NCI-H146 treated with DMSO at 0.1 percent for 48 hours (cell line): ENCODE results near the gene GATA3.

Experiments used
- DNase-seq: peaks from one replicate; lab custom pipeline; 2025; ENCODE audit not compliant: unreplicated experiment; lab: John Stamatoyannopoulos, UW

The GATA3 gene

DNA sequence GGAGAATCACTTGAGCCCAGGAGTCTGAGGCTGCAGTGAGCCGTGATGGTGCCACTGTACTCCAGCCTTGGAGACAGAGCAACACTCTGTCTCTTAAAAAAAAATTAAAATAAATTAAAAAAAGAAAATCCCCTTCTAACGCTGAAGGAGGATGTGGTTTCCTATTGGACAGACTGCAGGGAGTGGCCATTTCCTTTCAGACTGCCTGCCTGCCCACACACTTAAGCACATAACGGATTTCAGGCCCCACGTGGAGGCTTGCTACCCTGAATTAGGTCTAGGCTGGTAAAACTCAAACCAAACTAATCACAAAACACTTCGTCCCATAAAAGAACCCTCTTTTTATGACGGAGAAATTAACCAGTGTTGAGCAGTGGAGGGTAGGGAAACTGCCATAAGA lies 34.0 kb downstream of the GATA3 start:
- DNase-seq, result no peak

DNA sequence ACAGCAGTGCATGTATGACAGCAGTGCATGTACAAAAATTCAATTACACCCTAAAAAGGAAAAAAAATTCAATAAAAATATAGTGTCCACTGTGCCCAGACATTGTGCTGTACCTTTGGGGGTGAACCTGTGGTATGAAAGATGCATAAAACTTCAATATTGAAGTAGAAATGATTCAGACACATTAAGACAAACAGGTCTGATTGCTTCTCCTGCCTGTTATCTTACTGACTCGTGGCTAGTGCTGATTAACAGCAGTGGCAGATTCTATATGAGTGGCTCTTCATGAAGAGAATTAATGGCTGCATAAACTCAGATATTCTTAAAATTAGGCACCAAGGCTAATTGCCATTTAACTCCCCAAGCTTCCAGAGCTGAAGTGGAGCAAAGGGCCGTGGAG lies 37.9 kb downstream of the GATA3 start:
- no peak for DNase-seq

- DNase-seq, result no peak
Observed at GRCh38 chr10:8095959-8096358, 41.5 kb downstream of the GATA3 start.

GRCh38 chr10:8096931-8097330 lies 42.4 kb downstream of the GATA3 start:
- no peak for DNase-seq

DNA sequence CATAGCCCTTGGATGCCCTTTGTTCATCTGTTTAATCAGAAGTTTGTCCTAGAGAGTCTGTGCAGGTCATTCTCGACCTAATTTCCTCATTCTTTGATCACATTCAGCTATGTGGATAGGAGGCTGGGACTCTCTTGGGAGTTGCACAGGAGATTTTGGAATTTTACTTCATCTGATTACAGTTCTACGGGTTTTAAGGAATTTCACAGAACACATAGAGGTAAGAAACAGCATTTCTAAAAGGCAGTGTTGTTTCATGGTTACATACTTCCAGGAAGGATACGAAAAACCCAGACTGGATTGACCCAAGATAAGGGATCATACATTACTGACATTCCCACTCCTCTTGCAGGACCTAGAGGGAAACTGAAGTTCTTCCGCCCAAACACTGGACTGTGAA lies 45.9 kb downstream of the GATA3 start:
- no peak for DNase-seq

DNA sequence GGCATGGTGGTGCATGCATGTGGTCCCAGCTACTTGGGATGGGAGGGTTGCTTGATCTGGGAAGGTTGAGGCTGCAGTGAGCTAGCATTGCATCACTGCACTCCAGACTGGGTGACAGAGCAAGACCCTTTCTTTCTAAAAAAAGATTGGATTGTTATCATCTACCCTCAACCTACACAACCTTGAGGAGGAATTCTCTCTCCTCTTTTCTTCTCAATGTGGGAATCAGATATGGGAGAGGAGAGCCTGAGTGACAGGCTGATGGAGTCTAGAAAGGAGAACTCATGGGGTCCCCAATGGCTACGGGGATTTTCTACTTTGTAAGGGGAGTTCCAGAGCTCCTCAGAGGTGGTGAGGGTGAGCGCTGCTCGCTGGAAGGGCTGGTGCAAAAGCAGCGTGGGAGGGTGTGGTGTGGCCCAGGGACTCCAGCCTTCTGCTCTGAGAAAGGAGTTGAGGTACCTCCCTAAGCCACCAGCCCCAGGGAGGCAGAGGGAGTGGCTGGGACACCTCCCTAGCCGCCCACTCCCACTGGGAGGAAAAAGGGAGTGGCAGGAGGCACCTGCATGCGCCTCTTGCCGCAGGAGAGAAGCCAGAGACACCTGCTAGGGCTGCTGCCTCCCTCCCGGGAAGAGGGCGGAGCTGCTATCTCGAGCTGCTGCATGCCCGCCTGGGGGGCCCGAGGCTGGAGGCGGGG lies 48.4 kb downstream of the GATA3 start:
- peak; percentile 68 for DNase-seq

DNA sequence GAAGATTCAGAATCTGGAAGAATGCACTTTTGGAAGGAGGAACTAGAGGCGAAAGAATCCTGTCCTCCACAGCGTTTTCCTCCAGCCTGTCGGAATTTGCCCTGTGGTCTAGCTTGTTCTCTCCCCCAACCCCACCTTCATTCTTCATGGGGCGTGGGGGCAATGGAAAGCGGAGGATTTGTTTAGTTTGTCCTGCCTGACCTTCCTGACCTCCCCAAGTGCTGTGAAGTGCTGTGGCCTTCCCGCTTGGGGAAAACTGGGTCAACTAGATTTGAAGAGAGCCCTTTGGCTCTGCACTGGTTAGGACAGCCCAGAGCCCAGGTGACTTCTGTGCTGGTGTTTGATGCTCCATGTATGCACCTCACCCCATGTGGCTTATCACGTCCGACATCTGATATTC lies 49.1 kb downstream of the GATA3 start:
- DNase-seq, result no peak

- no peak for DNase-seq
Observed at GRCh38 chr10:8104005-8104404, 49.5 kb downstream of the GATA3 start.

DNA sequence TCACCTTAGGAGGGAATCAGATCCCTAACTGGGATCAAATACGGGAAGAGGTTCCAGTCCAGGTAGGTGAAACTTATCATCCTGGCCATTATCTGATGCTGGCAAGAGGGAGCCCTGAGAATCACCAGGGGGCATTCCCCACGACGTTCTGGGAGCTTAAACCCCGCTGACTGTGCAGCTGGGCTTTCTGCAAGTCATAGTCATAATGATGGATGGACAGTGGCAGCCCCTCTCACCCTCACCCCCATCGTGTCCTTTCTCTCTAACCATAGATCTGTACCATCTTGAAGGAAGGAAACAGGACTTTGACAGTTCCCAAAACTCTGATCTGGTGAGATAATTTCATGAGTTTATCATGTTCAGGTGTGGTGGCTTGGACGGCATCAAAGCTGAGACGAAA lies 50.2 kb downstream of the GATA3 start:
- no peak for DNase-seq

DNA sequence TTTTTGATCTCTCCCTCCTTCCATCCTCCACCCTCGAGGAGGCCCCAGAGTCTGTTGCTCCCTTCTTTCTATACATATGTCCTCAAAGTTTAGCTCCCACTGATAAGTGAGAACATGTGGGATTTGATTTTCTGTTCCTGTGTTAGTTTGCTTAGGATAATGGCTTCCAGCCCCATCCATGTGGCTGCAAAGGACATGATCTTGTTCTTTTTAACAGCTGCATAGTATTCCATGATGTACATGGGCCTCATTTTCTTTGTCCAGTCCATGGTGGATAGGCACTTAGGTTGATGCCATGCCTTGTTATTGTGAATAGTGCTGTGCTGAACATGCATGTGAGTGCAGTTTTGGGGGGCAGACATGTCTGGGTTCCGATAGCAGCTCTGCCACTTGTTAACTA lies 51.4 kb downstream of the GATA3 start:
- DNase-seq, result no peak

DNA sequence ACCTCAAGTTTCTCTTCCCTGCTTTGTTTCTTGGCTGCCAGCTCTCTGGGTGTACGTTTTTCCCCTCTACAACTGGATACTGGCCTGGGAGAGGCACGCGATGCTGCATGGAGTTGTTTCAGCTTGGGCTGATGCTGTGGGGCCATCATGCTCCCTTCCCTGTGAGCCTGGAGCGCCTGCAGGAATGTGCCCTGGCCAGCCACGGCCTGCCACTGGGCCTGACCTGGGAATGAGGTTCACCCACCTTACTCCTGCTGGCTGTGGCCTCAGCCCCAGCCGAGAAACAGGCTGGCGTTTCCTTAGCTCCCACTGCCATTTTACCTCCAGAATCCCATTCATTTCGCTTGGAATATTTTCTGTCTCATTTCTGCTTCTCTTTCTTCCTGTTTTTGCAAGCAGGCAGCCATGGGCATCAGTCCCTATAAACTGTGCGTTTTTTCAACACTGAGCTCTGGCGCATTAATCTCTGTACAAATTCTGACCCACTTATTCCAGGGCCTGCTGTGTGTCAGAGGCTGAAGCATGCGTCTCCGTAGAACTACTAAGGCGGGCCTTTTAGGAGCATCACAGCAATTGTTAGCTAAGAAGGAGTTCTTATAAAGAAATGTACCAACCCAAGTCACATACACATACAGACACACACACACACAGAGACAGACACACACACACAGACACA lies 57.9 kb downstream of the GATA3 start:
- DNase-seq, result no peak

DNA sequence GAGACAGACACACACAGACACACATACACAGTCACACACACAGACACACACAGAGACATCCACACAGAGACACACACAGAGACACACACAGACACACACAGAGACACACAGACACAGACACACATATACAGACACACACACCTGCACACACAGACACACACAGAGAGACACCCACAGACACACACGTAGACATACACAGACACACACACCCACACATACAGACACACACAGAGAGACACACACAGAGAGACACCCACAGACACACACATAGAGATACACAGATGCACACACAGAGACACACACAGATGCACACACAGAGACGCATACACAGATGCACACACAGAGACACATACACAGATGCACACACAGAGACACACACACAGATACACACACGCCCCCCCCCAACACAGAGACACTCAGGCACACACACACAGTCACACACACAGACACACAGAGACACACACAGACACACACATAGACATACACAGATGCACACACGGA lies 58.5 kb downstream of the GATA3 start:
- DNase-seq, result no peak

- no peak for DNase-seq
Observed at GRCh38 chr10:8113616-8114015, 59.1 kb downstream of the GATA3 start.

DNA sequence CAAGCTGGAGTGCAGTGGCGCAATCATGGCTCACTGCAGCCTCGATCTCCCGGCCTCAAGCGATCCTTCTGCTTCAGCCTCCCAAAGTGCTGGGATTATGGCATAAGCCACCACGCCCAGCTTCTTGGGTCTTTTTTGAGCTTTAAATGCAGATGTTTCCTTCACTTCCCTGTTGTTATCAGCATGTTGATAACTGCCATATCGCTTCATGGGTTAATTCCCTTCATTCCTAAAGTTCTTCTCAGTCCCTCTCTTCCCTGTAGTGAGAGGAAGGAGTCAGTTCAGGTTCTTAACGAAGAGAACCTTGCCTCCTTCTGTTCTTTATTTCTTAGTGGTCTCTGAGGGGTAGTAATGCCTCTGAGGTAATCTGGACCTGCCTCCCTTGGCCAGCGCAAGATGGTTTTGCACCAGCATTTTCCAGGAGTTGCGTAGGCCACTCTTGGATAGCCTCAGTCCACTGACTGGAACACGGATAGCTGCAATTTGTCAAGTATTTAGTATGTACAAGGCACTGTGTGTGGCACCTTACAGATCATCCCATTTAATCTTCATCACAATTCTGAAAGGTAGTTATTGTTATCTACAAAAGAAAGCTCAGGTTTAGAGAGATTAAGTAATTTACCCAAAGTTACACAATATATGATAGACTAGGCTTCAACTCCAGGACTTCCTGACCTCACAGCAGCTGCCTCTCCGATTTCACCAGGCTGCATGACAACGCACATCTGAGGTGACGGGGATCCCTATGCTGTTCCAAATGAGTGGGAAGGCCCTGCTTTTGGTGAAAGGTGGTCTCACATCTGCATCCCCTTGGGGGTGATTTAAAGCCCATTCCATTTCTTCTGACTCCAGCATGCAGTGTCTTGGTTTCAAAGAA lies 60.5 kb downstream of the GATA3 start:
- DNase-seq, result no peak

- no peak for DNase-seq
Observed at GRCh38 chr10:8115618-8115980, 61.1 kb downstream of the GATA3 start.

DNA sequence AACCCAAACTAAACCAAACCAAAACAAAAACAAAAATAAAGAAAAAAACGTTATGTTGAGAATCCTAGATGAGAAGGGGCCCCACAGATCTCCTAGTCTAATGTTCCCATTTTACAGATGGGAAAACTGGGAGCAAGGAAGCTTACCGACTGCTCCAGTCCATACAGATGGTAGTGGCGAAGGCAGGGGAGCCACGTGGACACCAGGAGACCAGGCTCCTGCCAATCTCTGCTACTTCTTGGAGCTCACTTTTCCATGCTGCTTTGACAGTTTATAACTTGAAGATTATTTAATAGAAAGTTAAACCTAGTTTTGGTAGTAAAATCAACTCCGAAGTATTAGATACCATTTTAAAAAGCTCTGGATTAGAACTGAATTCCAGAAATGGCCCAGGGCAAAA lies 62.0 kb downstream of the GATA3 start:
- DNase-seq, result no peak

DNA sequence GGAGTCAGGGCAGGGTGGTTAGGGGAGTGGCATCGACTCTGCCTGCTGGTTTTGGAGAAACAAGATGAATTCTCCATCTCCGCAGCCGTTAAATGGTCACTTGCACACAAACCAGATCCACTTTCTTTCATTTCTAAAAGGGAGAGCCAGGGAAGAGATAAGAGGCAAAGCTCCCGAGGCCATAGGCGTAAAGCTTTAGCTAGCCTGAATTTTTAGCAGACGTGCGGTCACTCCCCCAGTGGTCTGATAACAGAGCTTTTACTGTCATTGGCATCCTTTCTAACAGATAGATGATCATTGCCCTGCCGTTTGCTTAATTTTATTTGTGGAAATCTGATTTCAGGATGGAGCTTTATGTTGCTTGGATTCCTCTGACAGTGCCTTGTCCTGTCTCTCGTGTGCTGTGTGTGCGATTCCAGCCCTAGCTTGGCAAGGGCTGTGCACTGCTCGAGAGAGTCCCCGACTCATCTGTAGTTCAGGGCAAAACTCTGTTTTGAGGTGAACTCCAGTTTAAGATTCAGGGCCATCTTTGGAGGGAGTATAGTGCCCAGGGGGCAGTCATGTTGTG lies 62.5 kb downstream of the GATA3 start:
- no peak for DNase-seq

DNA sequence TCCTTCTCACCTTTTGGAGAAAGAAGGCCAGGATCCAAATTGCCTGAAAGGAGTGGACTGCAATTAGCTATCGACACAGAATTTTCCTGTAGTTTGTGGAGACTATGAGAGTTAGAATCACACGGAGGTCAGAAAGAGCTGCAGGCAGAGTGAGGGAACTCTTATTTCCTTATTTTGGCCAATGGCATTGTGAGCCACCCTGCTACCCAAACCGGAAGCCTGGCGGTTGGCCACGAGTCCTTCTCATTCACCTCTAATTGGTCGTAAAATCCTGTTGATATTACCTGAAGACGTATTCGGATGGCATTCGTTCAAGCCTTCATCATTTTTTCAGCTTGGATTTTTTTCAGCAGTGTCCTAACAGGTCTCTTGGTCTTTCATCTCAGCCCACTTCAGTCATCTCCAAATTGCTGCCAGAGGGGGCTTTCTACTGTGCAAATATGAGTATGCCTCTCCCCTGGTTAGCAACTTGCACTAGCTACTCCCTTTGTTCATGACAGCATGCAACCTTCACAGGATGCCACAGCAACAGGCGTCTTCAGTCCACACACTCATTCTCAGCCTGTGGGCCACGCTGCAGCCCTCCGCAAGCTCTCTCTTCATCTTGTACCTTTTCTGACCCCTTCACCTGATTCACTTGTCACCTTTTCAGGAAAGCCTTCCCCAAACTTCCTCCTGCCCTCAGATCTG lies 66.9 kb downstream of the GATA3 start:
- no peak for DNase-seq

DNA sequence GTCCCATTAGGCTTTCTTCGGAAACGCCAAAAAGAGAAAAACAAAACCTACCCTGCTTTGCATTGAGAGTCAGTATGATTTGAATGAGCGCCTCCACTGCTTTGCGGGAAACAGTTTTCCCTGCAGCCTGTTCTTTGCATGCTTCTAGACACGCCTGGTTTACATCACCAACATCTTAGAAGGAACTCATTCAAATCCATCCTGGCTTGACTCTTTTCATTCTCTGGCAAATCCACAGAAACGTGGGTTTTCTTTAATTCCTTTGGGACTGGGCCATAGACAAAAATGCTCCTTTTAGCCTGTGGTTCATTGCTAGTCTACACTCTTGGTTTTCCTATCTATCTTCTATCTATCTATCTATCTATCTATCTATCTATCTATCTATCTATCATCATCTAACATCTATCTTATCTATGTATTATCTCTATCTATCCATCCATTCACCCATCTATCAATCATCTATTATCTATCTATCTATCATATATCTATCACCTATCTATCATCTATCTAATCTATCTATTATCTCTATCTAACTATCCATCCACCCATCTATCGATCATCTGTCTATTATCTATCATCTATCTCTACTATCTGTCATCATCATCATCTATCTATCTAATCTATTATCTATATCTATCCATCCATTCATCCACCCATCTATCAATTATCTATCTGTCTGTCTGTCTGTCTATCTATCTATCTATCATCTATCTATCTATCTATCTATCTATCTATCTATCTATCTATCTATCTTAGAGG lies 68.3 kb downstream of the GATA3 start:
- DNase-seq, result no peak

- no peak for DNase-seq
Observed at GRCh38 chr10:8124436-8124835, 69.9 kb downstream of the GATA3 start.
